ENCODE measurements around the gene MID2.

GRCh38 chrX:107894038-107894437 is 68.4 kb downstream of the MID2 start:
- TF ChIP-seq CTCF (IDR thresholded peaks at IDR 0.05) (no peak), POLR2A (IDR thresholded peaks at IDR 0.05) (no peak)

Data from lower leg skin (tissue), 3 donors.